ENCODE results near the gene KBTBD3. TPM values are rescaled to one million over a fixed set of nuclear protein-coding genes. Genes with fewer than 3 reads are reported as not detected.

KBTBD3 gene
- total and polyA plus RNA-seq, 4 donors, result 1.0 to 12.4 (median 2.4) TPM

- WGBS, result 69% methylated on average over 2 of the region's 2 CpGs
- H3K36me3 ChIP-seq (ENCODE audit: control insufficient read depth in 4 of 4, insufficient read depth in 3 of 4, low read depth in 1 of 4, low read length in 3 of 4), result peaks cover 0 to 19% (median 15%) of the 10 kb centered on the region in 4 donors
- H3K4me1 ChIP-seq (ENCODE audit: control insufficient read depth in 4 of 4, insufficient read depth in 4 of 4, low read length in 3 of 4), result peaks cover 0 to 16% (median 6%) of the 10 kb centered on the region in 4 donors
- TF ChIP-seq TAF1 (conservative IDR thresholded peaks at IDR 0.05), result no peak
- no peak for TF ChIP-seq CTCF (IDR thresholded peaks at IDR 0.05; ENCODE audit: low read depth, low read length, missing input control)
- no peak for TF ChIP-seq FOXA1 (IDR thresholded peaks at IDR 0.05)
- TF ChIP-seq REST (IDR thresholded peaks at IDR 0.05), result no peak
- TF ChIP-seq SP1 (IDR thresholded peaks at IDR 0.05), result no peak
- TF ChIP-seq YY1 (IDR thresholded peaks at IDR 0.05), result no peak
- TF ChIP-seq EGR1 (IDR thresholded peaks at IDR 0.05; ENCODE audit: low read depth in 2 of 2), result no peak
- TF ChIP-seq MAX (IDR thresholded peaks at IDR 0.05), result no peak
- no peak overlapping the region for H3K4me3 ChIP-seq (ENCODE audit: low read depth in 1 of 3, low read length in 3 of 3)
- no peaks in the 10 kb centered on the region for H3K9me3 ChIP-seq (ENCODE audit: control insufficient read depth in 4 of 4, low read length in 3 of 4)
- no peak overlapping the region for H3K27ac ChIP-seq (ENCODE audit: low read depth in 1 of 2, low read length in 2 of 2)
- no peak for DNase-seq (ENCODE audit: low spot score)
- H3K9ac ChIP-seq (ENCODE audit: low read depth in 1 of 2, low read length in 2 of 2), result peak overlapping the region in 1 of 2 donors; percentile 22
- H3K27me3 ChIP-seq (ENCODE audit: control insufficient read depth in 4 of 4, insufficient read depth in 4 of 4, low read length in 3 of 4), result no peaks in the 10 kb centered on the region
Measured at GRCh38 chr11:106086850-106087249, 9.7 kb upstream of the KBTBD3 start.

GRCh38 chr11:106086135-106086534, 9.0 kb upstream of the KBTBD3 start:
- no peaks in the 10 kb centered on the region for H3K9me3 ChIP-seq (ENCODE audit: control insufficient read depth in 4 of 4, low read length in 3 of 4)
- H3K9ac ChIP-seq (ENCODE audit: low read depth in 1 of 2, low read length in 2 of 2), result no peak overlapping the region
- peaks cover 3 to 16% (median 8%) of the 10 kb centered on the region in 4 donors for H3K4me1 ChIP-seq (ENCODE audit: control insufficient read depth in 4 of 4, insufficient read depth in 4 of 4, low read length in 3 of 4)
- no peak overlapping the region for H3K4me3 ChIP-seq (ENCODE audit: low read depth in 1 of 3, low read length in 3 of 3)
- H3K27me3 ChIP-seq (ENCODE audit: control insufficient read depth in 4 of 4, insufficient read depth in 4 of 4, low read length in 3 of 4), result no peaks in the 10 kb centered on the region
- no peak for TF ChIP-seq TAF1 (conservative IDR thresholded peaks at IDR 0.05)
- TF ChIP-seq MAX (IDR thresholded peaks at IDR 0.05), result no peak
- TF ChIP-seq JUND (IDR thresholded peaks at IDR 0.05), result no peak
- TF ChIP-seq NR2F2 (IDR thresholded peaks at IDR 0.05), result no peak
- TF ChIP-seq YY1 (IDR thresholded peaks at IDR 0.05), result no peak
- TF ChIP-seq ZBTB33 (IDR thresholded peaks at IDR 0.05), result no peak
- TF ChIP-seq CTCF (IDR thresholded peaks at IDR 0.05; ENCODE audit: low read depth, low read length, missing input control), result no peak
- TF ChIP-seq HNF4A (conservative IDR thresholded peaks at IDR 0.05), result no peak
- TF ChIP-seq ATF3 (IDR thresholded peaks at IDR 0.05), result no peak
- no peak for TF ChIP-seq SP1 (IDR thresholded peaks at IDR 0.05)
- TF ChIP-seq RAD21 (IDR thresholded peaks at IDR 0.05), result no peak
- no peak for TF ChIP-seq FOXA1 (IDR thresholded peaks at IDR 0.05)
- no peak for TF ChIP-seq FOXA2 (IDR thresholded peaks at IDR 0.05)
- peaks cover 0 to 14% (median 9%) of the 10 kb centered on the region in 4 donors for H3K36me3 ChIP-seq (ENCODE audit: control insufficient read depth in 4 of 4, insufficient read depth in 3 of 4, low read depth in 1 of 4, low read length in 3 of 4)
- 98% methylated on average over 1 of the region's 1 CpG for WGBS
- no peak overlapping the region for H3K27ac ChIP-seq (ENCODE audit: low read depth in 1 of 2, low read length in 2 of 2)
- no peak for DNase-seq (ENCODE audit: low spot score)

All from liver (tissue), 9 donors.